RWPE1 (cell line): ENCODE results near the gene SPACA4.

Experiments used
- CTCF ChIA-PET: fragments of 350-600 bp; sonication (Branson Sonifier 250); formaldehyde crosslinking; extraction: SDS; loops from one replicate; lab custom pipeline; 2021; lab: Yijun Ruan, JAX
- POLR2A ChIA-PET: fragments of 400-600 bp; formaldehyde crosslinking; extraction: SDS; loops from one replicate; lab custom pipeline; 2020; ENCODE audit warnings: antibody characterized with exemption; ENCODE audit not compliant: low non-redundant PET; lab: Yijun Ruan, JAX
- DNase-seq: peaks from one replicate; pipeline ENCODE4 v3.0.0; 2012; ENCODE audit warnings: low spot score
- H3K27ac ChIP-seq: fragments of 450-650 bp; 2 replicates; pipeline ENCODE4 v1.5.1; 2017
- TF ChIP-seq, protein P1 (sequence below): fragments of 450-650 bp; conservative IDR thresholded peaks from 2 replicates; pipeline ENCODE4 v1.5.1; 2017; ENCODE audit warnings: low read depth, mild to moderate bottlenecking

The SPACA4 gene

DNA sequence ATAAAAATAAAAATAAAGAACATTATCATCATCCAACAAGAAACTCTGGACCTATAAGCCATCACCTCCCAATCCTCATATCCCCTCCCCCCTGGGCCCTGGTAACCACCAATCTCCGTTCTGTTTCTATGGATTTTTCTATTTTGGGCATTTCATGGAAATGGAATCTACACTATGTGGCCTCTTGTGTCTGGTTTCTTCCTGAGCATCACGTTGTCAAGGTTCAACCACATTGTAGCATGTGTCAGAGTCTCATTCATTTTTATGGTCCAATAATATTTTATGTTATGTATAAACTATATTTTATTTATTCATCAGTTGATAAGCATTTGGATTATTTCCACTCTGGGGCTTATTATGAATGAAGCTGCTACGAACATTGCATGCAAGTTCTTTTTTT is 27.7 kb upstream of the SPACA4 start:
- DNase-seq: no peak
- CTCF ChIA-PET: no interaction called here
- H3K27ac ChIP-seq: no peak overlapping the region
- POLR2A ChIA-PET: no interaction called here
- TF ChIP-seq, protein P1, sequence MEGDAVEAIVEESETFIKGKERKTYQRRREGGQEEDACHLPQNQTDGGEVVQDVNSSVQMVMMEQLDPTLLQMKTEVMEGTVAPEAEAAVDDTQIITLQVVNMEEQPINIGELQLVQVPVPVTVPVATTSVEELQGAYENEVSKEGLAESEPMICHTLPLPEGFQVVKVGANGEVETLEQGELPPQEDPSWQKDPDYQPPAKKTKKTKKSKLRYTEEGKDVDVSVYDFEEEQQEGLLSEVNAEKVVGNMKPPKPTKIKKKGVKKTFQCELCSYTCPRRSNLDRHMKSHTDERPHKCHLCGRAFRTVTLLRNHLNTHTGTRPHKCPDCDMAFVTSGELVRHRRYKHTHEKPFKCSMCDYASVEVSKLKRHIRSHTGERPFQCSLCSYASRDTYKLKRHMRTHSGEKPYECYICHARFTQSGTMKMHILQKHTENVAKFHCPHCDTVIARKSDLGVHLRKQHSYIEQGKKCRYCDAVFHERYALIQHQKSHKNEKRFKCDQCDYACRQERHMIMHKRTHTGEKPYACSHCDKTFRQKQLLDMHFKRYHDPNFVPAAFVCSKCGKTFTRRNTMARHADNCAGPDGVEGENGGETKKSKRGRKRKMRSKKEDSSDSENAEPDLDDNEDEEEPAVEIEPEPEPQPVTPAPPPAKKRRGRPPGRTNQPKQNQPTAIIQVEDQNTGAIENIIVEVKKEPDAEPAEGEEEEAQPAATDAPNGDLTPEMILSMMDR: no peak

DNA sequence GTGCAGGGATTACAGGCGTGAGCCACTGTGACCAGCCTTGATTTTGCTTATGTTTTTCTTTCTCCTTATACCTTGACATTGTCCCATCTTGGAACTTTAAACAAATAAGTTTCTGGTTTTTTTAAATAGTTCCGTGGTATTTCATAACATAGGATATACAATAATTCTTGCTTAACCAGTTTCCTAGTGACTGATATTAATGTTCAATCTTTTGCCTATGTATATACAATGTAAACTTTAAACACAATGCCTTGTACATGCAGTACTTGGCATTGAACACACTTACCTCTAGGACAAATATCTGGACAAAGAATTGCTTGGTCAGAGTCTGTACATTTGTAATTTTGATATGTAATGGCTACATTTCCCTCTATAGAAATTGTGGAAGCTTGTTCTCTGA is 24.4 kb upstream of the SPACA4 start:
- H3K27ac ChIP-seq: no peak overlapping the region
- POLR2A ChIA-PET: no interaction called here
- no peak for DNase-seq
- CTCF ChIA-PET: interaction anchor here (1.1 to 1.7 kb wide), 2 partner anchors 51 to 93 kb away, joined by 3 to 5 read pairs; no protein-coding TSS in a partner anchor
- TF ChIP-seq, protein P1: no peak

DNA sequence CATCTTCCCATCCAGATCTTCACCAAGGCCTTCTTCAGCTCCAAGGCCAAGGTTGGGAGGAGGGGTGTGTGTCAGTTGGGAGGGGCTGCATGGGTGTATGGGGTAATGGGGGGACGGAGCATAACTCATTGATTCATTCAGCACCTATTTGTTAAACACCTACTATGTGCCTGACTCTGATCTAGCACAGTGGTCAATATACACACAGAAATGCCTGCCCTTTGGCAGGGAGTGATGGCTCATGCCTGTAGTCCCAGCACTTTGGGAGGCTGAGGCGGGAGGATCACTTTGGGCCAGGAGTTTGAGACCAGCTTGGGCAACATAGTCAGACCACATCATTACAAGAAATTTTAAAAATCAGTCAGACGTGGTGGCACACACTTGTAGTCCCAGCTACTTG is 19.2 kb upstream of the SPACA4 start:
- TF ChIP-seq, protein P1: no peak
- CTCF ChIA-PET: no interaction called here
- POLR2A ChIA-PET: no interaction called here
- DNase-seq: no peak
- H3K27ac ChIP-seq: no peak overlapping the region

DNA sequence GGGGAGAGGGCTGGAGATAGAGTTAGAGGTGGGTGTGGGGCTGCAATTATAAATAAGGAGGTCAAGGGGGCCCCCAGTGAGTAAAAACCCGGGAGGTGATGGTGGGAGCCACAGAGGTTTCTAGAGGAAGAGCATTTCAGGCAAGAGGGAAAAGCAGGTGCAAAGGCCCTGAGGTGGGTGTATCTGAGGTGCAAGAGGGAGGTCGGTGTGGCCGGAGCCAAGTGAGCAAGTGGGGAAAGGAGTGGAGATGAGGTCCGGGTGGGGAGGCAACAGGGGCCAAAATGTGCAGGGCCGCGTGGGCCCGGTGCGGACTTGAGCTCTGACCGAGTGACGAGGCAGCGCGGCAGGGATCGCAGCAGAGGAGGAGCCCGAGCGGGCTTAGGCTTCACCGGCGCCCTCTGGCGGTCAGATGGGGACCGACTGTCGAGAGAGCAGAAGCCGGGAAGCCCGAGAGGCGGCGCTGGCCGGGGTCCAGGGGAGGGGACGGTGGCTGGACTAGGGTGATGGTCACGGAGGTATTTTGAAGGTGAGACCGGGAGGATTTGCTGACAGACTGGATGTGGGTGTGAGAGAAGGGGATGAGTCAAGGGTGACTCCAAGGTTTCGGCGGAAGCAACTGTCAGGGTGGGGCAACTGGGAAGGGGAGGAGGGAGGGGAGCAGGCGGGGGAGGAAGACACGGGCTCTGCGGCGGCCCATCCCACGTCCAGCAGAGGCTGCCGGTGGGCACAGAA is 17.7 kb upstream of the SPACA4 start:
- TF ChIP-seq, protein P1: peak; percentile 93
- ChIA-PET CTCF (interaction anchor here (0.6 to 1.8 kb wide), 15 partner anchors 18 to 269 kb away, joined by 3 to 7 read pairs (median 4); no protein-coding TSS in a partner anchor), POLR2A (interaction anchor here (0.6 kb wide), 1 partner anchor 30 kb away, joined by 3 read pairs; the partner anchor contains the start of genes RPL18 and SPHK2)
- DNase-seq: peak; percentile 93
- H3K27ac ChIP-seq: peak overlapping the region; percentile 74

DNA sequence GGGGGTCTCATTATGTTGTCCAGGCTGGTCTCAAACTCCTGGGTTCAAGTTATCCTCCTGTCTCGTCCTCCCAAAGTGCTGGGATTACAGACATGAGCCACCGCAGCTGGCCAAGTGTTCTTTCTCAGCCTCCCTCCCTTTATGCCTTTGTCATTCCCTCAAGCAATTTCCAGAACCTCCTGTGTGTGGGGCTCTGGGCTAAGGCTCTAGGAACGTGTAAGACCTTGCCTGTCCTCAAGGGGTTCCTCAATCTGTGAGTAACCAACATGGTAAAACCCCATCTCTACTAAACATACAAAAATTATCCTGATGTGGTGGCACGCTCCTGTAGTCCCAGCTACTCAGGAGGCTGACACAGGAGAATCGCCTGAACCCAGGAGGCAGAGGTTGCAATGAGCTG is 15.5 kb upstream of the SPACA4 start:
- TF ChIP-seq, protein P1: no peak
- CTCF ChIA-PET: no interaction called here
- no peak for DNase-seq
- H3K27ac ChIP-seq: peak overlapping the region; percentile 74
- POLR2A ChIA-PET: no interaction called here

DNA sequence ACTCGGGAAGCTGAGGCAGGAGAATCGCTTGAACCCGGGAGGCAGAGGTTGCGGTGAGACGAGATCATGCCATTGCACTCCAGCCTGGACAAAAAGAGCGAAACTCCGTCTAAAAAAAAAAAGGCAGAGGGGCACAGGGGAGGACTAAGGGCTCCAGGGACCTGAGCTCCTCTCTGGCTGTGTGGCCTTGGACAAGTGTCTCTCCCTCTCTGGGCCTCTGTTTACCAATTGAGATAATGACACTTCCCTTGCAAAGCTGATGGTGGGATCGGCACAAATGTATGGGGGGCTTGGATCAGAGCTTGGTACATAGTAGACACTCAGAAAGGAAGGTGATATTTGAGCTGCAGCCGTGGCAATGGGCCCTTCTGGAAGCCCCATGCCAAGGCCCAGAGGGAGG is 11.4 kb upstream of the SPACA4 start:
- ChIA-PET CTCF (interaction anchor here (0.6 to 1.4 kb wide), 2 partner anchors 13 to 140 kb away, joined by 3 to 7 read pairs; partner anchors contain the start of gene KCNJ14), POLR2A (no interaction called here)
- DNase-seq: no peak
- TF ChIP-seq, protein P1: no peak
- H3K27ac ChIP-seq: no peak overlapping the region
